A549 (cell line): Measurements from ENCODE around the gene RNU1-4.

Source experiments
- CTCF ChIP-seq: fragments of >200 bp; sonication (Bioruptor Twin); formaldehyde crosslinking; IDR thresholded peaks from 3 replicates; pipeline ENCODE4 v1.5.1; 2016
- EHMT2 ChIP-seq: fragments of 200-600 bp; sonication (generic); IDR thresholded peaks from 2 replicates; pipeline ENCODE4 v1.6.1; 2016; ENCODE audit warnings: antibody characterized with exemption, low read depth, mild to moderate bottlenecking, moderate library complexity
- MAZ ChIP-seq: fragments of 150-350 bp; IDR thresholded peaks from 2 replicates; pipeline ENCODE4 v1.6.1; 2014; ENCODE audit warnings: antibody characterized with exemption, low read depth, low read length, borderline replicate concordance
- PBX3 ChIP-seq: IDR thresholded peaks from 2 replicates; pipeline ENCODE4 v1.6.1; 2012
- POLR2A ChIP-seq: IDR thresholded peaks from 2 replicates; pipeline ENCODE4 v1.6.1; 2012; ENCODE audit warnings: mild to moderate bottlenecking, low read length
- RARB ChIP-seq: fragments of 250-450 bp; sonication (Bioruptor Pico); IDR thresholded peaks from 2 replicates; pipeline ENCODE4 v1.8.0; 2021; ENCODE audit warnings: mild to moderate bottlenecking, moderate library complexity
- SMC3 ChIP-seq: fragments of >200 bp; sonication (Bioruptor Twin); formaldehyde crosslinking; IDR thresholded peaks from 3 replicates; pipeline ENCODE4 v1.6.1; 2018; ENCODE audit warnings: inconsistent platforms
- USF2 ChIP-seq: fragments of 450-650 bp; IDR thresholded peaks from 2 replicates; pipeline ENCODE4 v1.6.1; 2014; ENCODE audit warnings: antibody characterized with exemption

GRCh38 chr1:16727190-16728111 lies 12.9 kb upstream of the RNU1-4 start:
- TF ChIP-seq CTCF (no peak), USF2 (no peak), RARB (CRISPR knock-in tag) (no peak), MAZ (no peak), EHMT2 (no peak), SMC3 (no peak), PBX3 (no peak), POLR2A (no peak)
